ENCODE results near the gene MEOX1.

MEOX1 gene

DNA sequence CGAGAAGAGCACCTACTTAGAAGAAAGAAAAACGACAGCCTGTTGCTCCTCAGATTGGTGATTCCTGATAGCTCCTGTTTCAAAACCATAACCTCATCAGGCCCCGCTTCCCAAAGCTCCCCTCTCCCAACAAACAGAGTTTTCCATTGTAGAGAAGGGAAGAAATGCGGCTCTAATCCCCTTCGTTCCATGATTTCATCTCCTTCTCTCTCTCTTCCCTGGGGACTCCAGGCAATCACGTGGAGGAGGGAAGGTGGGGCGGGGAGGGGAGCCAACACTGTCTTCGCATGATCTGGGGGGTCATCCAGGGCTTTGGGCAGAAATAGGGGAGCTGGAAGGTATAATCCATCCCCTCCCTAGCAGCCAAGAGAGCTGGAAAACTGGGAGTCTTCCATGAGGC lies 43.4 kb downstream of the MEOX1 start:
- Histone ChIP-seq H3K27me3 (ENCODE audit: insufficient read depth, low read depth) (no peaks in the 10 kb centered on the region; the same call in 1 of the 2 replicates), H3K9ac (no peak overlapping the region), H3K4me2 (no peak overlapping the region), H2AFZ (ENCODE audit: low read depth) (no peak overlapping the region), H3K36me3 (ENCODE audit: insufficient read depth) (no peaks in the 10 kb centered on the region), H3K4me1 (ENCODE audit: low read depth, poor library complexity, severe bottlenecking) (no peaks in the 10 kb centered on the region), H3K4me3 (IDR thresholded peaks at IDR 0.05; ENCODE audit: insufficient read depth, low read depth, low read length) (no peak overlapping the region), H3K79me2 (ENCODE audit: insufficient read depth, low read depth) (no peaks in the 10 kb centered on the region), H3K27ac (no peak overlapping the region), H4K20me1 (ENCODE audit: insufficient read depth) (no peaks in the 10 kb centered on the region)
- TF ChIP-seq CTCF (conservative IDR thresholded peaks at IDR 0.05; ENCODE audit: low read depth, low read length), result no peak

DNA sequence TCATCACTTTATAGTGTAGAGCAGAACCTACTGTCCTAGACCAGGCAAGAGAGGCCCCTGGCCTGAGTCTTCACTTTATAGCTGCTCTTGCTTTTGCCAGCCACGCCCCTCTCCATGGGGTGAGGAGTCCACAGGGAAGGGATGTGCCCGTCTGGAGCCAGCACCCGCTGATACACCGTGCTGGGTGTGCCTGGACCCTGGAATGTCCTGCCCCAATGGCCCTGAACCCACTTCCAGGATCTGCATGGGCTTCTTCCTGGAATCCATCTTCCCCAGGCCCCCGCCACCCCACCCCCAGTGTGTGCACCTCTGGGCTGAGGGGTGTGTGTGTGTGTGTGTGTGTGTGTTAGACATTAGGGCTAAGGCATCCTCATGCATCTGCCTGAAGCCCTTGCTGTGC lies 44.9 kb downstream of the MEOX1 start:
- Histone ChIP-seq H3K79me2 (ENCODE audit: insufficient read depth, low read depth) (no peaks in the 10 kb centered on the region), H3K9ac (no peak overlapping the region), H2AFZ (ENCODE audit: low read depth) (no peak overlapping the region), H4K20me1 (ENCODE audit: insufficient read depth) (no peaks in the 10 kb centered on the region), H3K27me3 (ENCODE audit: insufficient read depth, low read depth) (no peaks in the 10 kb centered on the region; the same call in 1 of the 2 replicates), H3K4me2 (no peak overlapping the region), H3K27ac (no peak overlapping the region), H3K4me3 (IDR thresholded peaks at IDR 0.05; ENCODE audit: insufficient read depth, low read depth, low read length) (no peak overlapping the region), H3K4me1 (ENCODE audit: low read depth, poor library complexity, severe bottlenecking) (no peaks in the 10 kb centered on the region), H3K36me3 (ENCODE audit: insufficient read depth) (no peaks in the 10 kb centered on the region)
- no peak for TF ChIP-seq CTCF (conservative IDR thresholded peaks at IDR 0.05; ENCODE audit: low read depth, low read length)

GRCh38 chr17:43616421-43616820 lies 45.3 kb downstream of the MEOX1 start:
- Histone ChIP-seq H3K79me2 (ENCODE audit: insufficient read depth, low read depth) (no peaks in the 10 kb centered on the region), H3K27me3 (ENCODE audit: insufficient read depth, low read depth) (no peaks in the 10 kb centered on the region; the same call in 1 of the 2 replicates), H3K27ac (no peak overlapping the region), H3K4me1 (ENCODE audit: low read depth, poor library complexity, severe bottlenecking) (no peaks in the 10 kb centered on the region), H3K9ac (no peak overlapping the region), H3K36me3 (ENCODE audit: insufficient read depth) (no peaks in the 10 kb centered on the region), H4K20me1 (ENCODE audit: insufficient read depth) (no peaks in the 10 kb centered on the region), H3K4me3 (IDR thresholded peaks at IDR 0.05; ENCODE audit: insufficient read depth, low read depth, low read length) (no peak overlapping the region), H2AFZ (ENCODE audit: low read depth) (no peak overlapping the region), H3K4me2 (no peak overlapping the region)
- no peak for TF ChIP-seq CTCF (conservative IDR thresholded peaks at IDR 0.05; ENCODE audit: low read depth, low read length)

- H3K4me2 ChIP-seq, result no peak overlapping the region
- no peak overlapping the region for H2AFZ ChIP-seq (ENCODE audit: low read depth)
- no peak for TF ChIP-seq CTCF (conservative IDR thresholded peaks at IDR 0.05; ENCODE audit: low read depth, low read length)
- H3K4me3 ChIP-seq (IDR thresholded peaks at IDR 0.05; ENCODE audit: insufficient read depth, low read depth, low read length), result no peak overlapping the region
- H3K27ac ChIP-seq, result no peak overlapping the region
- no peaks in the 10 kb centered on the region; the same call in 1 of the 2 replicates for H3K27me3 ChIP-seq (ENCODE audit: insufficient read depth, low read depth)
- H3K36me3 ChIP-seq (ENCODE audit: insufficient read depth), result no peaks in the 10 kb centered on the region
- no peaks in the 10 kb centered on the region for H3K4me1 ChIP-seq (ENCODE audit: low read depth, poor library complexity, severe bottlenecking)
- no peaks in the 10 kb centered on the region for H3K79me2 ChIP-seq (ENCODE audit: insufficient read depth, low read depth)
- H4K20me1 ChIP-seq (ENCODE audit: insufficient read depth), result no peaks in the 10 kb centered on the region
- no peak overlapping the region for H3K9ac ChIP-seq
These were observed 45.7 kb downstream of the MEOX1 start for GRCh38 chr17:43616029-43616351.
